RWPE1 (cell line): ENCODE measurements around the gene ZNF546.

ENCODE experiments used
- CTCF ChIA-PET: fragments of 350-600 bp; sonication (Branson Sonifier 250); formaldehyde crosslinking; extraction: SDS; loops from one replicate; lab custom pipeline; 2021; lab: Yijun Ruan, JAX
- POLR2A ChIA-PET: fragments of 400-600 bp; formaldehyde crosslinking; extraction: SDS; loops from one replicate; lab custom pipeline; 2020; ENCODE audit warnings: antibody characterized with exemption; ENCODE audit not compliant: low non-redundant PET; lab: Yijun Ruan, JAX
- DNase-seq: peaks from one replicate; pipeline ENCODE4 v3.0.0; 2012; ENCODE audit warnings: low spot score
- H3K27ac ChIP-seq: fragments of 450-650 bp; 2 replicates; pipeline ENCODE4 v1.5.1; 2017
- TF ChIP-seq, protein P1 (sequence below): fragments of 450-650 bp; conservative IDR thresholded peaks from 2 replicates; pipeline ENCODE4 v1.5.1; 2017; ENCODE audit warnings: low read depth, mild to moderate bottlenecking

The ZNF546 gene

DNA sequence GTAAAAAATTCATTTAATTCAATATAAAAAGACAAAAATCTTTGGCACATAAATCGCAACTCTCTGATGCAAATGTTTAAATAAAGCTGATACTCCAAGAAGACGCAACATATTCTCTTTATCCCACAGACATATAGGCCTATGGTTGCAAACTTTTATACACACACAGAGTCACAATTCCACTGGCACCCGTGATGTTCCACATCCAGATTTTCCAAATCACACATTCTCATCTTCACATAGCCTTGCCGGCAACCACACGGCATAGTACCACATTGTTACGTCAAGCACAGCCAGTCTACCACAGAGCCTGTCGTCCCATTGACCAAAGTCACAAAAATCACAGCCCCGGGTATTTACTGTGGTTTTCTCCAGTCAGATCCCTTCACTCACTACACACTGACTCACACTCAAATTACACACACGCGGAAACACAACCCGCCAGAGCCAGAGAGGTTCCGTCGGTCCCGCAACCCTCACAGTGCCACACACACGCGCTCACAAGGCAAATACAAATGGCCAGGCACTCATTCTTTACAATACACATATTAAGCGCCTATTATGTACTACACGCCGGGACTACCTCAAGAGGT lies 546 bp upstream of the ZNF546 start:
- POLR2A ChIA-PET, result no interaction called here
- peak overlapping the region; percentile 77 for H3K27ac ChIP-seq
- TF ChIP-seq, protein P1, sequence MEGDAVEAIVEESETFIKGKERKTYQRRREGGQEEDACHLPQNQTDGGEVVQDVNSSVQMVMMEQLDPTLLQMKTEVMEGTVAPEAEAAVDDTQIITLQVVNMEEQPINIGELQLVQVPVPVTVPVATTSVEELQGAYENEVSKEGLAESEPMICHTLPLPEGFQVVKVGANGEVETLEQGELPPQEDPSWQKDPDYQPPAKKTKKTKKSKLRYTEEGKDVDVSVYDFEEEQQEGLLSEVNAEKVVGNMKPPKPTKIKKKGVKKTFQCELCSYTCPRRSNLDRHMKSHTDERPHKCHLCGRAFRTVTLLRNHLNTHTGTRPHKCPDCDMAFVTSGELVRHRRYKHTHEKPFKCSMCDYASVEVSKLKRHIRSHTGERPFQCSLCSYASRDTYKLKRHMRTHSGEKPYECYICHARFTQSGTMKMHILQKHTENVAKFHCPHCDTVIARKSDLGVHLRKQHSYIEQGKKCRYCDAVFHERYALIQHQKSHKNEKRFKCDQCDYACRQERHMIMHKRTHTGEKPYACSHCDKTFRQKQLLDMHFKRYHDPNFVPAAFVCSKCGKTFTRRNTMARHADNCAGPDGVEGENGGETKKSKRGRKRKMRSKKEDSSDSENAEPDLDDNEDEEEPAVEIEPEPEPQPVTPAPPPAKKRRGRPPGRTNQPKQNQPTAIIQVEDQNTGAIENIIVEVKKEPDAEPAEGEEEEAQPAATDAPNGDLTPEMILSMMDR, result no peak
- peak; percentile 51 for DNase-seq
- CTCF ChIA-PET, result interaction anchor here (0.5 kb wide), 1 partner anchor 478 kb away, joined by 3 read pairs; no protein-coding TSS in a partner anchor

DNA sequence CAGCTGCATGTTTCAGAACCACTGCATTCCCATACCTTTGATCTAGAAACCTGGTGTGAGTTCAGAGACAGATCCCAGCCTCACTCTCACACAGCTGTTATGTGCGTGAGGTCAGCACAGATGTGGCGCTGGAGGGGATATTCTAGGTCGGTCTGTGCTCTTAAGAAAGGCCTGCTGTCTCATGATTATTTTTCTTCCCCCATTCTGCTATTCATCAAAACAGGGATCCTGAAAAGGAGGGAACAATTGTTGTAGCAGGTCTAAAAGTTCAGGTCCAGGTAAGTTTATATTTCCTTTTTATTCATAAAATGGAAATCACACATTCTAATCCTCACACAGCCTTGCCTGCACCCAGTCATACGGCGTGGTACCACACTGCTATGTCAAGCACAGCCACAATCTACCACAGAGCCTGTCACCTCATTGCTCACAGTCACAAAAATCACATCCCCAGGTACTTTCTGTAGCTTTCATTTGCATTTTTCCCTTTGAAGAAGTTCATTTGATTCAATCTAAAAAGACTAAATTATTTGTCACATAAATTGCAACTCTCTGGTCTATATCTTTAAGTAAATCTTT lies 867 bp downstream of the ZNF546 start:
- TF ChIP-seq, protein P1, result no peak
- no peak for DNase-seq
- ChIA-PET POLR2A (no interaction called here), CTCF (no interaction called here)
- peak overlapping the region; percentile 77 for H3K27ac ChIP-seq

DNA sequence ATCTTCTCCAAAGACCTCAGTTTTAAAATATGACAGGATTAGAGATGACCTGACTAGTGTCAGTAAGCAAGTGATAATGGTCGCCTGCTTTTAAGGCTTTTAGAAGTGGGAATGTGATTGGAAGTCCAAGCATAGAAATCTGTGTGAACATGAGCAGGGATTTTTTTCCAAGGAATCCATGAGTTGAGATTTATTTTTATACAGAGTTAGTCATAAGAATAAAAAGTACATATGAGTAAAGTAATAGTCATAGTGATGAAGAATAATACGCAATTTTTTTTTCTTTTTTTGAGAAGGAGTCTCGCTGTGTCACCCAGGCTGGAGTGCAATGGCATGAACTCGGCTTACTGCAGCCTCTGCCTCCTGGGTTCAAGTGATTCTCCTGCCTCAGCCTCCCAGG lies 1.6 kb downstream of the ZNF546 start:
- H3K27ac ChIP-seq, result no peak overlapping the region
- CTCF ChIA-PET, result no interaction called here
- DNase-seq, result peak; percentile 23
- POLR2A ChIA-PET, result no interaction called here
- TF ChIP-seq, protein P1, result no peak

DNA sequence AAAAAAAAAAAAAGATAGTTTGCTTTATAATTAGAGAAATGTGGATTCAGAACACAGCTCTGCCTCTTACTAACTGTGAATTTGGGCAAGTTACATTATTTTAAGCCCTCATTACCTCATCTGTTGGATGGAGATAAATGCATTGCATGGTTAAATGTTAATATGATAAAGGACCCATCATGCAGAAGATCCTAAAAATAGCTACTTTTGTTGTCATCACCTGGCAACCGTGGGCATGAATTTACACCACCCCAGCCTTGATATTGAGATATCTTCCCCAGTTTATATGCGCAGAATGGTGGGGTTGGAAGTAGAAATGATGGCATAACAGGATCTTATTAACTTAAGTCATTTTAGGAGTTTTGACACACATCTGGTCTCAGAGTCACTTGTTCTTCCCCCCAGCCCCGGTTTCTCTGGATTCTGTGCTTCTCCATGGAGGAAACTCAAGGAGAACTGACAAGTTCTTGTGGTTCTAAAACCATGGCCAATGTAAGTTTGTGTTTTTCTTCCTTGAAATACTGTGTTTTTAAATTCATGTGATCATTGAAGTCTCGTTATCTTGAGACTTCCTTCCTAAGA lies 8.9 kb downstream of the ZNF546 start:
- DNase-seq, result no peak
- TF ChIP-seq, protein P1, result no peak
- no peak overlapping the region for H3K27ac ChIP-seq
- ChIA-PET POLR2A (interaction anchor here (0.6 kb wide), 1 partner anchor 231 kb away, joined by 5 read pairs; no protein-coding TSS in a partner anchor), CTCF (no interaction called here)

DNA sequence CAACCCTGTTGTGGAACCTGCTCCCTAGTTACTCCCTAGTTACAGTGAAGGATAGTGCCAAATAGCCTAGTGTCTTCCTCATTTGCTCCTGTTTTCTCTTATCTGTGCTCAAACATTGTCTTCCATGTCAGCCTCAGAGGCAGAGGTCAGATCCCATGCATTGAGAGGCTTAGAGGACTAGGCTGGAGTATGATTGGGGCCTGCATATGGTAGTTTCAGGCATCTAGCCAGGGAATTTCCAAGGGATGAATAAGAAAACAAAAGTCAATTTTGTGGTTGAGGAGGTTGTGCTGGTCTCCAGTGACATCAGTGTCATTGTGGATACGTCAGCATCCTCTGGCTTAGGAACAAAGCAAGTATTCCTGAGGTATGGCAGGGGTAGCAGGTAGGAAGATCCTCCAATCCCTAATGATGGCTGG lies 9.4 kb downstream of the ZNF546 start:
- H3K27ac ChIP-seq, result no peak overlapping the region
- ChIA-PET POLR2A (no interaction called here), CTCF (no interaction called here)
- DNase-seq, result no peak
- TF ChIP-seq, protein P1, result no peak

DNA sequence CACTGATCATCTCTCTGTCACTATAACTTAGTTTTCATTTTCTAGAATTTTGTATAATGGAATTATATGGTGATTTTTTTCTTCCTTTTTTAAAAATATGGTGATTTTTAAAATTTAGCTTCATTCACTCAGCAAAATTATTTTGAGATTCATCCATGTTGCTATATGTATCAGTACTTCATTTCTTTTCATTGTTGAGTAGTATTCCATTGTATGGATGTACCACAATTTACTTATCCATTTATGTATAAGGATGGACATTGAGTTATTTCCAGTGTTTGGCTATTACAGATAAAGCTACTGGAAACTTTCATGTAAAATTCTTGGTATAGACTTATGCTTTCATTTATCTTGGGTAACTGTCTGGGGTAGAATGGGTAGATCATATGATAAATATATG lies 12.8 kb downstream of the ZNF546 start:
- TF ChIP-seq, protein P1, result no peak
- no peak overlapping the region for H3K27ac ChIP-seq
- CTCF ChIA-PET, result interaction anchor here (0.6 to 0.7 kb wide), 2 partner anchors 116 to 579 kb away, joined by 3 read pairs; no protein-coding TSS in a partner anchor
- POLR2A ChIA-PET, result no interaction called here
- no peak for DNase-seq
